HG02938 (cell line): Measurements from ENCODE around the gene IDUA.
A peak's percentile ranks its signal among the peaks of the same experiment; 100 is the strongest.
"Not testable (repeated sequence)": the region's sequence is repeated elsewhere in the genome, so short reads cannot be mapped to it uniquely, and the experiment has no call there.

Experiments
- ATAC-seq: cut with Tn5 transposase; IDR thresholded peaks from one replicate; pipeline ENCODE4 v1.9.1; 2021; ENCODE audit warnings: mild to moderate bottlenecking, moderate library complexity; ENCODE audit not compliant: unreplicated experiment

IDUA gene

DNA sequence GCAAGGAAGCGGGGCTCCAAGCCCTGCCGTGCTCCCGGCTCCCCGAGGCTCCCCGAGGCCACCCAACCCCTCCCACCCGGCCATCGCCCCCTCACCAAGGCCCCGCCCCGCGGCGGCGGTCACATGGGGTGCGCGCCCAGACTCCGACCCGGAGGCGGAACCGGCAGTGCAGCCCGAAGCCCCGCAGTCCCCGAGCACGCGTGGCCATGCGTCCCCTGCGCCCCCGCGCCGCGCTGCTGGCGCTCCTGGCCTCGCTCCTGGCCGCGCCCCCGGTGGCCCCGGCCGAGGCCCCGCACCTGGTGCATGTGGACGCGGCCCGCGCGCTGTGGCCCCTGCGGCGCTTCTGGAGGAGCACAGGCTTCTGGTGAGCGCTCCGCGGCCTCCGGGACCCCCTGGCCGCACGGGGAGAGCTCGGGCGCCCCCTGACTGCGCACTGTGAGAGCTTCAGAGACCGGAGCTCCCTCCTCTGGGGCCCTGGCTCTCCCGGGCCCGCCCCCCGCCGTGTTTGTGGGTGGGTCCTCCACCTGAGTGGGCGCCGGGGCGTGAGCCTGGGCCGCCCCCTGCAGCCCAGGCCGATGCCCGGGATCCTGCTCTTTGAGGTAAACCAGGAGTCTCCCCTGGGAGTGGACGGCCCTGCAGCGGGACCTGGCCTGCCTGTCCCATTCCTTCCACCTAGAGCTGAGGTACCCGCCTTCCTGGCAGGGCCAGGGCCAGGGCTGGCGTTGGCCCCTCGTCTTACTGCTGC lies at the start of gene IDUA:
IDUA (plus strand) TSS at position 166 of the 745 bp plus-strand sequence; CDS start at position 207, 41 bp downstream.
- ATAC-seq, result peak; percentile 65

GRCh38 chr4:939508-939907 lies 47.3 kb upstream of the IDUA start:
- not testable (repeated sequence) for ATAC-seq

DNA sequence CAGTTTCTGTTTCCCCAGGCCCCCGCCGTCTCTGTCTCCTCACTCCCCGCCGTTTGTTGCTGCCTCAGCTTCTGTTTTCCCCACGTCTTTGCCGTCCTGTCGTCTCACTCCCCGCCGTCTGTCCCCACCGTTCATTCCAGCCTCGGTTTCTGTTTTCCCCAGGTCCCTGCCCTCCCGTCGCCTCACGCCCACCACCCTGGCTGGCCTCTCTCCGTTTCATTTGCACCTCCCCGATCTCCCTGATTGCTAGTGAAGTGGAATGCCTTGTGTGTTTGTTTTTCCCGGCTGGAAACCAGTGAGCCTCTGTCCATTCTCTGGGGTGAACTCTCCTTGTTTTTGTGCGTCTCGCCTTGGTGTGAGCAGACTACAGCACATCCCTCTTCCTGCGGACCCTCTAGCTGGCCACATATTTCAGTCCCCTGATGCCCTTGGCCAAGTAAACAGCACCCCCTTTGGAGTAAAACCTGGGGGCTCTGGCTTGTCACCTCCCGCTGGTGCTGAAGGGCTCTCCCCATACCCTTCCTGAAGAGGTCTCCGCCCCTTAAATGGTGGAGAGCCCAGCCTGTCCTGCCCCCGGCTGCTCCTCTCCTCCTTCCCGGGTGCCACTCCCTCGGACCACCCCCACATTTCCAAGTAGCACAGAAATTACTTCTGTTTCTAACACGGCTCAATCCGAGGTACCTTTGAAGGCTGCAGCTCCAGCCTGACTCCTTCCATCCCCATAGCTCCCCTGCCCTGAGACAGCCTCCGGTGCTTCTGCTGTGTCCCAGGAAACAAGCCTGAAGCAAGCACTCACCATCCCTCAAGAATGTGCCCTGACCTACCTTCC lies 41.4 kb upstream of the IDUA start:
- ATAC-seq, result no peak

DNA sequence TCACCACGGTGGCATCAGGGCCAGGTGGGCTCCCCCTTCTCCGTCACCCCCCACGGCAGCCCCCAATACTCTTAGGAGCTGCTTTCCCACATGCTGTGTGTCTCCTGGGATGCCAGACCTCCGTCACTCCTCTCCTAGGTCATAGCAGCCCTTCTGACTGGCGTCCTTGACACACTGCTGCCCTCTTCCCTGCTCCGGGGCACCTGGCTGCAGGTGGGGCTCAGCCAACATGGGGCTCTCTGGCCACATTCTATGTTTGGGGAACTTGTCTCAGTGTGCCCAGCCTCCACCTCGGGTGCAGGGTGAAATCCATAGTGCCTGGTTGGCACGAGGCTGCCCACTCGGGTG lies 40.8 kb upstream of the IDUA start:
- no peak for ATAC-seq

DNA sequence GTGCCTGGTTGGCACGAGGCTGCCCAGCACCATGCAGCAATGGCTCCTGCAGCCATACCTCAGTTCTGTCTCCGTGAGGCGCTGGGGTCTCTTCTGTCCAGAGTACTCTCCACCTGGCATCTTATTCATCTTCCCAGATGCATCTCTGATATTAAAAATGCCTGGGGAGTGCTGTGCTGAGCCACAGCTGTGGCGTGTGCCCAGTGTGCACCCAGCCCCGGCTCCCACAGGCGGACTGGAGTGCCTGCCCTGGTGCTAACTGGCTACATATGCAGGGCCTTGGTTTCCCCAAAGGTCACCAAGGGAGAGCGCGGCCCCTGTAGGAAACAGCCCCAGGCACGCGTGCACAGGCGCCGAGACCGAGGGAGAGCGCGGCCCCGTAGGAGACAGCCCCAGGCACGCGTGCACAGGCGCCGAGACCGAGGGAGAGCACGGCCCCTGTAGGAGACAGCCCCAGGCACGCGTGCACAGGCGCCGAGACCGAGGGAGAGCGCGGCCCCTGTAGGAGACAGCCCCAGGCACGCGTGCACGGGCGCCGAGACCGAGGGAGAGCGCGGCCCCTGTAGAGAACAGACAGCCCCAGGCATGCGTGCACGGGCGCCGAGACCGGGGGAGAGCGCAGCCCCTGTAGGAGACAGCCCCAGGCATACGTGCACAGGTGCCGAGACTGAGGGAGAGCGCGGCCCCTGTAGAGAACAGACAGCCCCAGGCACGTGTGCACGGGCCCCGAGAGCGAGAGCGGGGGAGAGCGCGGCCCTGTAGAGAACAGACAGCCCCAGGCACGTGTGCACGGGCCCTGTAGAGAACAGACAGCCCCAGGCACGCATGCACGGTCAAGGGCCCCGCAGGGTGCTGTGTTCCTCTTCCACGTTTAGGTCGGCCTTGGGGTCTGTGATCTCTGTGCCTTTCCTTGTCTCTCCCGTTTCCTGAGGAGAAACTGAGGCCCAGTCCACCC lies 40.0 kb upstream of the IDUA start:
- no peak for ATAC-seq

DNA sequence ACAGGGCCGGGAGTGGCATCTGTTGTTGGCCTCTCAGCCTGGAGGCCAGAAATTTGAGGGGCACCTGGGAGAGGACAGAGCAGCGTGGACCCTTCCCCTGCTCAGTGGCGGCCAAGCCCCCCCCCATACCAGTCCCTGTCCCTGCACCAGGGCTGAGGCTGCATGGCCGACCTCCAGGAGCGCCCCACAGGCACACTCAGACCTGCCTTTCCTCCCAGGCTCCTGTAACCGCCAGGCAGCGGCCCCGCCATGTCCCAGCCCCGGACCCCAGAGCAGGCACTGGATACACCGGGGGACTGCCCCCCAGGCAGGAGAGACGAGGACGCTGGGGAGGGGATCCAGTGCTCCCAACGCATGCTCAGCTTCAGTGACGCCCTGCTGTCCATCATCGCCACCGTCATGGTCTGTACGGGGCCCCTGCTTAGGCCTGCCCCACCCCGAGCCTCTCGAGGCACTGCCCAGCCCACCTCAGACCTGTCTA lies 39.3 kb upstream of the IDUA start:
- ATAC-seq, result no peak

DNA sequence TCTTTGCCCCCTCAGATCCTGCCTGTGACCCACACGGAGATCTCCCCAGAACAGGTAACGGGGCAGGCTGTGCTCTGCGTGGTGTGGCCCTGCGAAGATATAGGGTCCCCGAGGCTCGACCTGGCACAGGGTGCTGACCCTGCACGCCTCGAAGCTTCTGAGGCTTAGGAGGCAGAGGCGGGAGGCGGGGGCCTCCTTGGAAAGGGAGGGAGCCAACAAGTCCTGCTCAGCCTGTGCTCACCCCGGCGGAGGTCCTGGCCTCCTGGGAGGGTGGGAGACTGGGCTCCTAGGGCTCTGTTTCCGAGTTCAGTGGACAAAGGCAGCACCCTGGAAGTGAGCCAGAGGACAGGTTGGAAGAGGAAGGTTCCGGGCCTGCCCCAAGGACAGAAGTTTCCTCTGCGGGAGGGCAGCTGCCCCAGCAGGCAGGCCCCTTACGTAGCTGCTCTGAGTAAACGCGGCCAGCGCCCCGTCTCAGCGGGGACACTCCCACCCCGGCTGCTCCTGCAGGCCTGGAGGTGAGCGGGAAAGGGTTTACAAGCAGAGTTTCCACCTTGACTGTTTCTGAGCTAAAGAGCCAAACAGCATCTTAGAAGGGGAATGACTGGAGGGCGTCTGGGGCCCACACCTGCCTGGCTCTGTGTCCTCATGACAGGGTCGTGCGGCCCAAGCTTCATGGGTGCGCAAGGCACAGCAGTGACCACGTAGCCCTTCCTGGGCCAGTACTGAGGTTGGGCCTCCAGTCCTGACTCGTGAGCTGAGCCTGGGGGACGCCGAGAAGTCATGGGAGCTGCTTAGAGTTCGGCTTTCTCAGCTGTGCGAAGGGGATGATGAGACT lies 38.5 kb upstream of the IDUA start:
- no peak for ATAC-seq

GRCh38 chr4:948936-949300 lies 37.9 kb upstream of the IDUA start:
- ATAC-seq, result no peak

GRCh38 chr4:949656-950055 lies 37.2 kb upstream of the IDUA start:
- no peak for ATAC-seq

GRCh38 chr4:950136-951020 lies 36.5 kb upstream of the IDUA start:
- no peak for ATAC-seq

GRCh38 chr4:951186-951585 lies 35.7 kb upstream of the IDUA start:
- no peak for ATAC-seq

GRCh38 chr4:951594-952468 lies 35.0 kb upstream of the IDUA start:
- no peak for ATAC-seq

DNA sequence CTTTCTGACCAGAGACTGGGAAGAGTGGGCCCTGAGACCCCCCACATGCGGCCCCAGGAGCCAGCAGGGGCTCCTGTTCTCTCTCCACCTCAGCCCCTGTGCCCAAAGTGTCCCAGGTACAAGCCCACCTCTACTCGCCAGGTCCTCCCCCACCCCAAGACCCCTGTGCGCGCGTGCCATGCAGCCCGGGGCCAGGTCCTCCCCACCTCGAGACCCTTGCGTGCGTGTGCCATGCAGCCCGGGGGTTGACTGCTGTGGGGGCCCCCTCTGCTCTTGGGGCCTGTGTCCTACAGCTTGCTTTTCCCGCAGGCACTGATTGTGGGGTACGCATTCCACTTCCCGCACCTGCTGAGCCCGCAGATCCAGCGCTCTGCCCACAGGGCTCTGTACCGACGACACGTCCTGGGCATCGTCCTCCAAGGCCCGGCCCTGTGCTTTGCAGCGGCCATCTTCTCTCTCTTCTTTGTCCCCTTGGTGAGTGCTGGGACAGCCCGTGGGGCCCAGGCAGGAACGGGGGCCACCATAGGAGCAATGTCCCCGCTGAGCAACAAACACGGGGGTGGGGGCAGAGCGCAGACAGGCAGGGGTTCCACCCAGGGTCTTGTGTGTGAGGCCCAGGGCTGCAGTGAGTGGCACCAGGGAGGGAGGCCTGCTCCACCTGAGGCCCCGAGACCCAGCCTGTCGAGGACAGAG lies 33.8 kb upstream of the IDUA start:
- ATAC-seq, result no peak

- no peak for ATAC-seq
Measured at GRCh38 chr4:953574-953915, 33.3 kb upstream of the IDUA start.

- no peak for ATAC-seq
Measured at GRCh38 chr4:954211-955020, 32.4 kb upstream of the IDUA start.

- no peak for ATAC-seq
Measured at GRCh38 chr4:955161-955921, 31.5 kb upstream of the IDUA start.
